ENCODE measurements around the gene WDR48.

The WDR48 gene

DNA sequence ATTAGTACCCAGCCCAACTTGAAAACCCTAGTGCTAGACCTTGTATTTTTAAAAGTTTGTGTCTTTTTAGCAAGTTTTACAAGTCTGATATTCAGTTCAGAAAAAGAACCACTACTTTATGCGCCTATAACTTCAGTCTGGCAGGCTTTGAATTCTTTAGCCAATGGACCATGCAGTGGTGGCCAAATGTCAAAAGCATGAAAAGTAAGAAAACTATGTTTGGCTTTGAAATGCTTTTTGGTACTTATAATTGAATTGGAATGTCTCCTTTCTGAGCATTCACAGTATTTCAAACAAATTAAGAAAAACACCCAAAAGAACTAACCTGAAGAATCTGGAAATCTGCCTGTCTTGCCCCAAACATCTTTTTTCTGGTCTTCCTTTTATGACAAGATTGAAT is 12.8 kb downstream of the WDR48 start:
- DNase-seq = no peak

DNA sequence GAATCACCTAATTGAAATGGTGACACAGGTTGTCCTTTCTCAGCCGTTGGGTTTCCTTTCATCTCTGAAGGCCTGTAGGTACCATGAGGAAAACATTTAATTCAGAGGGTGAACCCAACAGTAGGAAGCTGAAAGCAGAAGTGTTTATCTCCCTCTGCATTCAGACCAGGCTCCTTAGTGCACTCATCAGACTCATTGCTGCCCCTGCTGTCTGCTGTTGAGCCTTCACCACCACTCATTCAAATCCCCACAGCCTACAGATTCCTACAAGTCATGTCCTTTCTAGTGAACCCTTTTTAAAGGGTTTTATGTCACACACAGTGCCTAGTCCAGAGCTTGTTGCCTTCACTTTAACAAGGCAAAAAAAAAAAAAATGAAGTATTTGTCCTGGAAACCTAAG is 13.4 kb downstream of the WDR48 start:
- DNase-seq = no peak

DNA sequence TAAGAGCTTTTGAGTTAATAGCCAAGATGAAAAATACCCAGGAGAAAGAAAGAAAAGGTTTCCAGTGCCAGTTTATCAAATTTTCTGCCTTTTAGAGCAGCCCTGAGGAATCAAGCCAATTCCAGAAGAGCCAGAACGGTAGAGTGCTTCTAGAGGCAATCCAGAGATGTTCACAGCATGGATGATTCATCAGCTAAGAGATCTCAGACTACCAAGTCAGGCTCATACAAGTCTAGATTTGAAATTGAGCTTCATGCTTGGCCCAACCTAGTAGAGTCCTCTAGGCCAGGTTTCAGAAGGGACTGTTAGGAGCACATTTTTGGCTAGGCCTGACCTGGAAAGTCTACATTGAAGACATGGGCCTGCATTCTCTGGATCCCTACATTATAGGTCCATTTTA is 15.5 kb downstream of the WDR48 start:
- no peak for DNase-seq

DNA sequence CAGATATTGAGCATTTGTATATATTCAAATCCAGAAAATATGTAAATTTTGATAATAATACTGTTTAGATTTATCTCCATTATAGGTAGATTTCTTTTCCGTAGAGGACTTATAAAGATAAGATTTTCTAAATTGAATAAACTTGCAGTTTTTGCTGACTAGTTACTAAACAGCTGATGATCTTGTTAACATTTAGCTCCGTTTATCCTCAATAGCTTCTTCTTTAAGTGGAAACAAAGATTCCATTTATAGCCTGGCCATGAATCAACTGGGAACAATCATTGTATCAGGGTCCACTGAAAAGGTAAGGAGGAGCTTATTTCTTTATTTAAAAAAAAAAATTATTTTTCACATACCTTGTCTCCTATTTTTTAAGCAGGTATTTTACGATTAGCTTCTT is 16.7 kb downstream of the WDR48 start:
- DNase-seq = no peak

DNA sequence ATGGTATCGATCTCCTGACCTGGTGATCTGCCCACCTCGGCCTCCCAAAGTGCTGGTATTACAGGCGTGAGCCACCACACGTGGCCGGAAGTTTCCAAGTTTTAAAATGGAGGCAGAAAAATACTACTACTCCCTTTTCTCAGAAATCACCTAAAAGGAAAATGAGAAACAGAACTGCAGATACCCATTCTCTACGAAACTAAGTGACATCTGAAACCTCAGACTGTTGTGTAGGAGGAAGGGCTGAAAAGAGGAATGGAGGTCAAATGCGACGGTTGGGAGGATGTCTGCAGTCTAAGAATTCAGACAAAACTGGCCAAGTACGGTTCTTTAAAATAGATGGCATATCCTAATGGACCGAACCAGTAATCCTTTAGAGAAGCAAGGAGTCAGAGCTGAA is 24.1 kb downstream of the WDR48 start:
- no peak for DNase-seq

DNA sequence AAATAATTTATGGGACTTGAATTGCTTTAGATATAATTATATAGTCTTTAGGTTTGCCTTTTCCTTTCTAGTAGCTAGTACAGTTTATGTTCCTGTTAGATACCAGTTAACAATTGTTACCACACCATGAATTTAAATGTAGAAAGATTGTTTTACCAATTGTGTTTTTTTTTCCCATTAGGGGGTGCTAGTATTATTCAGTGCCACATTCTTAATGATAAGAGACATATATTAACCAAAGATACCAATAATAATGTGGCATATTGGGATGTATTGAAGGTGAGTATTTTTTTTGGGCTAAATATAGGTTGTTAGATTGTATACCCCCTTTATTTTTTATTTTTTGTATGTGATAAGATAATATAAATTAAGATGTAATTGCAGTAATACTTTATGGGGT is 27.7 kb downstream of the WDR48 start:
- no peak for DNase-seq

DNA sequence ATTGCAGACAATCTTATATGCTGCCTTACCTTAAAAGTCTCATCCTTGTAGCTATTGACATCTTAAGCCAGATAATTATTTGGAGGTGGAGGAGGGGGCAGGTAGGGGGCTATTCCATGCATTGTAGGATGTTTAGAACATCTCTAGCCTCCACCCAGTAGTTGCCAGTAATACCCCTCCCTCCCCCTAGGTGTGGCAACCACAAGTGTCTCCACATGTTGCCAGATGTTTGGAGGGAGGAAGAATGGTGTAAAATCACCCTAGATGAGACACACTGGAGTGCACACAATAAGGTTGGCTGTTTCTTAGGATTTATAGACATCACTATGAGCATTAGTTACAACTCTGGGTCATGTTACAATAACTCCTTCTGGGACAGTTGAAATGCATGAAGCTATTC is 28.2 kb downstream of the WDR48 start:
- no peak for DNase-seq

DNA sequence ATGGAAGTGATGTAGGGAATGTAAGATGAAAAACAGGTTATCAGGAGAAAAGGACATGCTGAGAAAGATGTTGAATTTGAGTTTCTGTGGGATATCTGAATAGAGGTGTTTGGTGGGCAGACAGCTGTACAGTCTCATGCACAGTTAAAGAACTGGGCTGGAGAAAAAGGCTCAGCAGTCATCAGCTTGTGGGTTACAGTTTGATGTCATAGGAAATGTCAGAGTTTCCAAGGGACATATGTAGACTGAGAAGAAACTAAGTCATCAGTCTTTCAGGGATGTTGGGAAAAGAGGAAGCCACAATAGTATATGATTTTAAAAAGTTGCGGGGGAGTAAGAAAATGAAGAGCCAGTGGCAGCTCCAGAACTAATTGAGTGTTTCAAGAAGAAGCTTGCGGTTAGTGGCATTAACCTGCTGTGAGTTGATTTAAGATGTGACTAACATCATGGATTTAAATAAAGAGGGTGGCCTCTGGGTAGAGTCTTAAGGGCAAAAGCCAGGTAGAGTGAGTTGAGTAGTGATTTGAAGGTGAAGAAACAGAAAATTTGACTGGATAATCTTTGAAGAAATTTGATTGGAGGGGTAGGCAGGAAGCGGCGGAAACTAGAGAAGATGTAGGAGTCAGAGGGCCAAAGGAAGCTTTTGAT is 31.0 kb downstream of the WDR48 start:
- DNase-seq = no peak

DNA sequence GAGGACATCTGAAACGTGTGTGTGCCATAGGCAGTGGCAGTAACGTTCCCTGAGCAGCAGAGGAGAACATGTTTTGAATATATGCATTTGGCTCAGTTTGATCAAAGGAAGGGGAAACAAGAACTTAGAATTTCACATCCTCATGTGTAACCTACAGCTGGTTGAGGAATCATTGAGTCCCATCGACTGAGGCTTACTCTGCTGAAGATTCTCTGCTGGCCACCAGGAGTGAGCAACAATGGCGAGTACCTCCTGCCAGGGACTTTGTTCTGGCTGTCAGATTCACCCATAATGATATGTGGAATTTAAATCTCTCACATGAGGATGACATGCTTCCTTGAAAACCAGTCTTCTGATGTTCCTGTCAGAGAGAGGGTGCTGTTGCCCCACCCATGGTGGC is 34.3 kb downstream of the WDR48 start:
- no peak for DNase-seq

DNA sequence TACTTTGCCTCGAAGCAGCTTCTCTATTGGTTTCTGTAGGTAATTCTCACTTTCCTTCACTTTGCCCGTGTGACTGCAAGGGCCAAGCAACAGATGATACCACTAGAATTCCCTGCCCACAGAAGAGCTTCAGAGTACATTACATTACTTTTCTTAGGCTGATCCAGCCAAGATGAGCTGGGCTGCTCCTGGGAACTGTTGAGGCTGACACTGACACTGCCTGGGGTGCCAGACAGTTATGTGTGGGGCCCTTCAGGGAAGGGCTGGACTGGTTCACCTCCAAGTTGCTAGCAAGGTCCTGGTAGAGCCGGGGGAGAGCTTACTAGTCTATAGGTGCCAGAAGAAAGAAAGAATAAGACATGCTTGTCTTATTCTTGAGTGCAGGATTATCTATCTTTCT is 36.6 kb downstream of the WDR48 start:
- DNase-seq = no peak

DNA sequence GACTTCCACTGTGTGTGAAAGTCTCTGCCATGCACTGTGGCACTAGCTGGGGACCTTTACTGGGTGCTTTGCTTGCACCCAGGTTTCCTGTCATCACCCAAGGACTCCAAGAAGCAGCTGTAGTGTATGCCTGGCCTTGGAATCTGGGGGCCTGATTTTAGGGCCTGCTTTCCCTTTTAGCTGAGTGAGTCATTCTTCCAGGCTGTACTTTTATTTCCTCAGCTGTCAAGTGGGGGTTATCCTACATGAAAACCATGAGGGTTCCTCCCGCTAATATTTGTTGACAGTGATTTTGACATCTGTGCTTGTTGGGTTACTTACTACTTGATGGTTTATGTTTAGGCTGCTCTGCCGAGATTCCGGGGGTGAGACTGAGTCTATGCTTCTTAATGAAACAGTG is 37.1 kb downstream of the WDR48 start:
- no peak for DNase-seq

DNA sequence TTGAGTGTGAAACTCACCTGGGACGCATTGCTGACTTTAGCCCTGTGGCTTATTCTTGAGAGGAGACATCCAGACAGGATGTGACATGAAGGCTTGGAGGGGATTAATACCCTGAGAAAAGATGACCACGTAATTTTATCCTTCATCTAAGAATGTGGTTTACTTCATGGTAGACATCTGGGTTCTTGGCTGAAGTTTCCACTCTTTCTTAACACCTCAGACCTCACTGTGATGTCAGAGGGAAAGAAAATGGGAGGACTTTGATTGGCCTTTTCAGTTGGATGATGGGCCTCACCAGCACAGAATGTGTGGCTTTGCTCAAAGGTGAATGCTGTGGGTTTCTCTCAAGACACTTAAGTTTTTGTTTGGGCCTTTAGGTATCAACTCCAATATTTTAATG is 39.1 kb downstream of the WDR48 start:
- no peak for DNase-seq

DNA sequence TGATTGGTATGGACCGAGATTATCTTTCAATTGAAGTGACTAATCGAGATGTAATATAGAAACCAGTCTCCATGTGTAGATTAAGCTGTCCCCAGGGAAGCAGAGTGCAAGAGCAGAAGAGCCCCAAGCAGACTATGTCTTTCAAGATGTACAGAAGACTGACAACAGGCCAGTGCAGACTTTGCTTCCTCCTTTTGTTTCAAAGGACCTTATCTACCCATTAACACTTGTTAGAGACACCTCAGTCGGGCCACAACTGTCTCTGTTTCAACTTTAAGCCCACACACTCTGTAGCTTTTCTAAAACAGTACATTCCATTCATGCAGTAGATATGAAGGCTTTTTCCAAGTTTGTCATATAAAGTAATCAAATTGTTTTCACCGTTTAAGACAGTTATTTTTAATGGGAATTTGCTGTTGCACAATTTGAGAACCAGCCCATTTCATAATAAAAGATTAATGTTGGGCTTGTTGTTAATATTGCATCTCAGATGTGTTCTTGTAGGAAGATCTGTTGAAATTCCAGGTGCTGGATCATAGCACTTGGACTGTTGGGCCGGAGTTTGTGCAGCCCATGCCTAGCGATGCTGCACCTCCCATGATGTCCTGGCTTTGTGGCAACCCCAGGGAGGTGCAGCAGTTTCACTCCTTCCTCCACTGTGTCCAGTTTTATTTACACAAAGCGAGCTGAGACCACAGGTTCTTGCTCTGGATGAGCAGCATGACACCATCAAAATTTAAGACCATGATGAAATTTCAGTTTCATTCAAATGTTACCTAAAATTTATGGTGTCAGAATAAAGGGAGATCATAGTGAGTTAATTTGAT is 43.2 kb downstream of the WDR48 start:
- no peak for DNase-seq

DNA sequence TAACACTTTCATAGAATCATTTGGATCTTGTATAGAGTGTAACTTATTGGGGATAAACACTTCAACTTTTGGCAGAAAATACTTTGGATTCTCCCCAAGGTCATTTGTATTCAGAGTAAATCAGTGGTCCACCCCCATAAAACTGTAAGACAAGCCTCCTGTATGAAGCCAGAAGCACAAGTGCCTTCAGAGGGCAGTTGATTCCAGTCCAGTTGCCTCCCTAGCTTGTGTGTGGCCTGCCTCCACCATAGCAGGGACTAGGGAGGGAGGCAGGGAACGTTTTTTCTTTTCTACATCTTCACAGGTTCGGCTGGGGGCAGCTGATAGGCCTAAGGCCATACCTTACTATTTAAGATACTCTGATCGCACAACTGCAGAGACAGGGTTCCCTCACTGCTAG is 44.0 kb downstream of the WDR48 start:
- no peak for DNase-seq

DNA sequence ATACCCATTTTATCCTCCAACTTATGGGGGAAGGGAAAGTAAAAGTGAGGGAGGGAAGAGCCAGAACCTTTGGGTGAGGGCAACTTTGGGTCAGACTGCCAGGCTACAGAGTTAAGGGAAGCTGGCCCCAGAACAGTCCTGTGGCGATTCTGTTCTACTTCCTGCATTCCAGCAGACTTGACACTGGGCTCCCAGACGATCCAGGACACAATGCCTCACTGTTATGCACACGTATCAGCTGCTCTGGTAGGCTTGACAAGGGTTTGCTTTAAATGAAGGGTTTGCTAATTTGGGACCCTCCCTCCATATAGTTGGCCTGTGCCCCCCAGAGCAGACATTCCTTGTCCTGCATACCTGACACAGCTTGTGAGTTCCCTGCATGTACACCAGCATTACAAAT is 45.0 kb downstream of the WDR48 start:
- no peak for DNase-seq

DNA sequence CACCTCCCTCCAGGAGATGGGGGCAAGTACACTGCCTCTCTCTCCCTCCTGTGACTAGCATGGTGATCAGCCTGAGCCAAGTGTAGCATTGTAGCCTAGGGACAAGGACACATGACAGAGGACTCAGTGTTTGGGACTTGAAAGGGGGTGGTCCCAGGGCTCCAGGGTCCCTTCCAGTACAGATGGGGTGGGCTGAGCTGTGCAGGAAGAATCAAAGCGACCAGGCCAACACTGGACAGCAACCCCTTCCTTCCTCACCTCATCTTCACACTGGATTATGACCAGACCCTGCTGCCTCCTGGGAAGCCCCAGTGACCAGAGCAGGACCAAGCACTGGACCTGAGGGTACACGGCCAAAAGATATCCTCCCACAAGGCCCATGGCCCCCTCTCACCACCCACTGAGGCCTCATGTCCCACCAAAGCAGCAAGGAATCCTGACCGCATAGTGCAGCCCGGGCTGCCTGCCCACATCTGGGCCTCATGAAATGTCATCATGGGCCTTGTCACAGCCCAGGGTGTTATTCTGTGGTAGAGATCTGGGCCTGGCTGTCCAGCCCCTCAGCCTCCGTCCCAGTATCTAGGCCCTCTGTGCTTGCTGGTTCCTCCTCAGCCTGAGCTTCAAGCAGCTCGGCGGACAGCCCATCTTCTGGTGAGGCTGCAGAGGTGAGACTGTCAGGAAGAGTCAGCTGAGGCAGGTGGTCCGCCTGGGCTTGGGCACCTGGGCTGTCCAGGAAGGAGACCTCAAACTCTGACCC is 46.1 kb downstream of the WDR48 start:
- DNase-seq = no peak

DNA sequence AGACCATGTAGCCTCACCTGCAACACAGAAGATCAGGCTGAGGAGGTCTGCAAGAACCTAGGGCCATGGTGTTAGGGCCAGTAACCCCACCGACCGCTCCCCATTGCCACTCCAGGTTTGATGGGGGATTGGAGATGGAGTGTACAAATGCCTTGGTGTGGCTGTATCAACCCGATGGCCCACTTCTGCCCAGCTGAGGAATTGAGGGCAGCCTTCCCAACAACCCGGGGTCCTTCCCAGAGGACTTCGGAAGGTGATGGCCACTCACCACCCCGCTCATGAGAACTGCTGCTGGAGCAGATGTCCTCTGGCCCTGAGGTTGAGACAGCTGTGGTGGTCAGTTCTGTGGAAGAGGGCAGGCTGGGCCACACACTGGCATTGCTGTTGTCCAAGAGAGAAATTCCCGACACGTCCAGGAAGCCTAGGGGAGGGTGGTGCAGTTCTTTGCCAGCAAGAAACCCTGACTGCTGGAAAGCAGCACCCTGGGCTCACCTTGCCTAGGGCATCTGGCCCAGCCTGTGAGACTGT is 46.7 kb downstream of the WDR48 start:
- no peak for DNase-seq

DNA sequence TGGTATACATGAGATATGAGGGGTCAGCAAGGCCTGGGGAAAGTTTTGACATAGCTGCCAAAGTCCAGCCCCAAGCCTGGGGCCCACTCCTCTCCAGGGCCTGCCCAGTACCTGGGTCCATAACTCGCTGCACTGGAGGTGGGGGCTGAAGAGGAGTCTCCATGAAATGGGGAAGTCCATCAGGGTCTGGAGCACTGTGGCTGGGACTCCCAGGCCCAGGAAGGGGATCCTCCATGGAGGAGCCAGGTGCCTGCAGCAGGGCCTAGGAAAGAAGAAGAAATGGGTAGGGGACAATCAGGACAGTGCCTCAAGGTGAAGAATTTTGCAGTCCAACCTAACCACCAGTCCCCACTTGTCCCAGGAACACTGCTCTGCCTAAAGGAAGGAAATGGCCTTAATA is 47.4 kb downstream of the WDR48 start:
- no peak for DNase-seq

DNA sequence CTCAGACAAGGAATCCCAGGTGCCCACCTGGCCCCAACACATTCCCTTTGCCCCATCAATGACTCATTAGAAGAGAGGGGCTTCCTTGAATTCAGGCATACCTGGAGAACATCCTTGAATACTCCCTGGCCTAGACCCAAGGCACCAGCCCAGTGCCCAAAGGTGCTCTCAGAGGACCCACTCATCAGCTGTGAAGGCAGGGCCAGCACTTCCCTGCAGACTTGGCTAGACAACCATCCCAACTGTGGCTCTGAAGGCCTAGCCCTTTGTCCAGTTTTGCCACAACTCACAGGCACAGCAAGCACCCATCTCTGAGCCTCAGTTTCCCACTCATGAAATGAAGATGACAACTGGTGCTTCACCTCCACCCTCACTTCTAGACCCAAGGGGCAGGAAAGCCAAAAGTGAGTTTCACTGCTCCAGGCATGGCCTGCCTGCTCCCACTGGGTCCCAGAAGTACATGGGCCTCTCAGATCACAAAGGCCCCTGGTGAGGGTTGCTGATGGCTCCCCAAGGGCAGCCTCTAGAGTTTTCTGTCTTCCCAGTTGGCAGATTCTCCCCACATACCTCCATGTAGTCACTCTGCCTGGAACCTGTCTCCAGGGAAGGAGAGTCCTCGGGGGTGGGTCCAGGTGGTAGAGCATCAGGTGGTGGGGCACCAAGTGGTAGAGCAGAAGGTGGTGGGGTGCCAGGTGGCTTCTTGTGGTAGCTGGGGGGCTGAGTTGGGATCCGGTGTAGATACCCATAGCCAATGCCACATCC is 48.1 kb downstream of the WDR48 start:
- DNase-seq = no peak

DNA sequence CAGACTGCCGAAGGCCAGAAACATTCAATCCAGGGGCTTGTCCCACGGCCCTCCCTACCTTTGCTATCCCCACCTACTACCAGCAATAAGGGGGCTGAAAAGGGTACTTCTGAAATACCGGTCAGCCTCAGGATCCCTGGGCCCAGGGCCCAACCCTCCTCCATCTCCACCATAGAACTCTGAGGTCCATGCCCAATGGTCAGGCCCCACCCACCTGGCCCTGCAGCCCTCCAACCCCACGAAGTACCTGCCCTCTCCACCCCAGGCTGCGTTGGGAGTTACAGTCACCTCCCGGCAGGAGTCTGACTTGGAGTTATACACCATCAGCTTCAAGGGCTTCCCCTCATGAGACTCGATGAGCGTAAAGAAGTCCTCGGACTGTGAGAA is 48.7 kb downstream of the WDR48 start:
- DNase-seq = no peak

DNA sequence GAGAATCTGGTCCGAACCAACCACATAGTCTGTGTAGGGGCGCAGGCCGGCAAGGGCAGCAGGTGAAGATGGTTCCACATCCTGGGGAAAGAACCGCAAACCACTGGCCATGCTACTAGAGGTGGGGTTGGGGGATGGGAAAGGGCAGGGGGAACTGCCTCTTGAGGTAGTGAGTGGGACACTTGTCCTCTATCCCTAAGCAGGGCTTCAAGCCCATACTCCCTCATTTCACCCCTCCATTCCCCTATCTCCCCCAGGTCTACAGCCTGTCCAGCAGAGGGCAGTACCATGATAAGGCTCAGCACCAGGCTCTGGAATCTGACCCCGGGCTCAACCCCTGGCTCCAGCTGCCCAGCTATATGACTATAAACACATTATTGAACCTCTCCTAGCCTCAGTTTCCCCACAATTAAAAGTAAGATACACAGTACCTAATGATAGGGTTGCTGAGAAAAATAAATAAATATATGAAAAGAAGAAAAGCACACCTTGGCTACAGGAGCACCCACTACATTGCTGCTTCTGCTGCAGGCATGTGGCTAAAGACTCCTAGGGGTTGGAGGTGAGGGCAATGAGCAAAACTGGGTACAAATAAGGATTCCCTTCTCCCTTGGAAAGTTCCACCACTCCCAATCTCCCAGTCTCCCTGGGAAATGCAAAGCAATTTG is 49.3 kb downstream of the WDR48 start:
- no peak for DNase-seq

DNA sequence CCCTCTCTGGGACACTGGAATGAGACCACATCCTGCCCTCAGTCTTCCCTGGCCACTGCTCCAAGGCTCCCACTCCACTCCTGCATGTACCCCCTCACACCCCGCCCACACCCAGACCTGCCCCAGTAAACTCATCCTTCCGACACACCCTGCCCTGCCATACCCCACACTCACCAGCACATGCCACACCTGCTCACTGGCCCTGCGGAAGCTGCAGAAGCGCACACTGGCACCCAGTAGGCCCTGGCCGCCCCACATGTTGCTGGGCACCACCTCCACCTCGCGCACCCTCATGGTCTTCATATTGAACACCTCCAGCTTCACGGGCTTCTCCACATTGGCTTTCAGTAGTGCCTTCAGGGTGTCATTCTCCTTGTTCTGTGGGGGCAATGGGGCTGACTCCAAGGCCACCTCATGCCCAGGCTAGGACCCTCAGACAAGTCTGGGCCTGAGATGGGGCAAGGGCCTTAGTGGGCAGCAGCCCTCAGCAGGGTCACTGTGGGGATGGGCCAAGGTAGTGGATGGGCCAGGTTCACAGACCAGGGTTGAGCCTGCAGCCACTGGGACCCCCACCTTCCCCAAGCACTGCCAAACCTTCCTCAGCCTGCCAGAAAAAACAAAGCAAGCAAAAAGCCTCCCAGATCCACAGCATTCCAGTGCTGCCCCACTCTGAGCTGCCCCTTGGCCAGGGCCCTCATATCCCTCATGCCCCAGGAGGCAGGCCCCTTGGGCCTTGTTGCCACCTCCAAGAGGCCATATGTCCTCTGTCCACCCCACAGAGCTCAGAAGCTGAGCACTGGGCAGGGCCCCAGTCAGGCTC is 50.9 kb downstream of the WDR48 start:
- DNase-seq = no peak

Data from NCI-H1694 treated with DMSO at 0.1 percent for 48 hours (cell line).